GM12878 (cell line): ENCODE measurements around the gene TKFC. TPM values are rescaled to one million over a fixed set of nuclear protein-coding genes. Genes with fewer than 3 reads are reported as not detected.

ENCODE experiments used
- ATAC-seq: fragments of 200-7000 bp; cut with Tn5 transposase; 3 replicates; pipeline ENCODE4 v1.9.1; 2020; ENCODE audit warnings: mild to moderate bottlenecking, moderate library complexity
- BruUV-seq: library from RNA; stranded (reverse); fragments of 400-500 nt; replicated peaks from 2 replicates; lab custom pipeline; 2021; lab: Mats Ljungman, UMichigan
- CTCF ChIA-PET: fragments of 300-600 bp; sonication (Branson Sonifier 250); formaldehyde crosslinking; extraction: SDS; loops from one replicate; lab custom pipeline; 2021; ENCODE audit warnings: inconsistent platforms; lab: Yijun Ruan, JAX
- POLR2A ChIA-PET: fragments of 350-600 bp; formaldehyde crosslinking; extraction: SDS; loops from one replicate; lab custom pipeline; 2021; ENCODE audit warnings: inconsistent platforms; lab: Charles Lee
- RAD21 ChIA-PET: fragments of 300-600 bp; sonication (Branson Sonifier 250); formaldehyde crosslinking; loops from one replicate; lab custom pipeline; 2023; ENCODE audit warnings: antibody characterized with exemption; ENCODE audit not compliant: unreplicated experiment; lab: Charles Lee
- SMC1A ChIA-PET: fragments of 300-600 bp; sonication (Branson Sonifier 250); formaldehyde crosslinking; loops from one replicate; lab custom pipeline; 2023; ENCODE audit not compliant: unreplicated experiment, uncharacterized antibody; lab: Charles Lee
- DNase-seq: peaks from one replicate; pipeline ENCODE4 v3.0.0-alpha.2; 2011; ENCODE audit warnings: low read depth, low spot score
- FAIRE-seq: peaks from 3 replicates; lab custom pipeline; 2011; peaks lifted over from hg19 to GRCh38; lab: Jason Lieb, UNC
- H2AFZ ChIP-seq: 2 replicates; pipeline ENCODE4 v1.6.0; 2011; ENCODE audit warnings: low read depth, low read length, control low read depth; ENCODE audit not compliant: control insufficient read depth
- H3K27ac ChIP-seq: 2 replicates; pipeline ENCODE4 v1.5.1; 2011; ENCODE audit warnings: control low read depth; ENCODE audit not compliant: control insufficient read depth, insufficient read depth
- H3K27me3 ChIP-seq, 2 experiments: replicated peaks in 1 of 2; 2 replicates each; pipeline versions ENCODE4 v1.6.0 to v1.6.1; 2011; ENCODE audit warnings: low read length in 1 of 2; ENCODE audit not compliant: control insufficient read depth in 2 of 2, insufficient read depth in 2 of 2
- H3K36me3 ChIP-seq, 2 experiments: 2 replicates each; pipeline ENCODE4 v1.5.1; 2011; ENCODE audit warnings: low read length in 1 of 2; ENCODE audit not compliant: control insufficient read depth in 2 of 2, insufficient read depth in 2 of 2
- H3K4me1 ChIP-seq: 2 replicates; pipeline ENCODE4 v1.6.1; 2011; ENCODE audit warnings: mild to moderate bottlenecking, low read length, moderate library complexity, mixed read lengths; ENCODE audit not compliant: control insufficient read depth, insufficient read depth
- H3K4me2 ChIP-seq: 2 replicates; pipeline ENCODE4 v1.6.0; 2011; ENCODE audit warnings: control low read depth; ENCODE audit not compliant: control insufficient read depth, insufficient read depth
- H3K4me3 ChIP-seq: fragments of 200-600 bp; sonication (generic); 2 replicates; pipeline ENCODE4 v1.5.1; 2016
- H3K79me2 ChIP-seq: 2 replicates; pipeline ENCODE4 v1.6.0; 2011; ENCODE audit warnings: low read length; ENCODE audit not compliant: control insufficient read depth, insufficient read depth
- H3K9ac ChIP-seq: 2 replicates; pipeline ENCODE4 v1.8.0; 2011; ENCODE audit warnings: low read length, control low read depth, mixed read lengths; ENCODE audit not compliant: control insufficient read depth, insufficient read depth
- H3K9me3 ChIP-seq: replicated peaks from 3 replicates; pipeline ENCODE4 v1.5.1; 2011; ENCODE audit warnings: mild to moderate bottlenecking, low read length; ENCODE audit not compliant: control insufficient read depth, insufficient read depth
- H4K20me1 ChIP-seq: 2 replicates; pipeline ENCODE4 v1.6.0; 2011; ENCODE audit not compliant: control insufficient read depth, insufficient read depth
- BHLHE40 ChIP-seq, 2 experiments: fragments of 450-650 bp in 1 of 2; IDR thresholded peaks; 2 replicates each; pipeline ENCODE4 v1.6.1; 2011 to 2017; ENCODE audit warnings: low read depth in 2 of 2, borderline replicate concordance in 1 of 2, improper control_type of control experiment in 1 of 2, low read length in 1 of 2, mild to moderate bottlenecking in 1 of 2
- BRCA1 ChIP-seq: IDR thresholded peaks from 2 replicates; pipeline ENCODE4 v1.6.1; 2011; ENCODE audit warnings: low read depth, low read length, improper control_type of control experiment
- CHD4 ChIP-seq: fragments of 200-600 bp; sonication (generic); IDR thresholded peaks from 2 replicates; pipeline ENCODE4 v1.6.1; 2016; ENCODE audit warnings: mild to moderate bottlenecking
- MEF2B ChIP-seq: fragments of 450-650 bp; IDR thresholded peaks from 2 replicates; pipeline ENCODE4 v1.6.1; 2018; ENCODE audit warnings: mild to moderate bottlenecking, moderate library complexity; ENCODE audit not compliant: partially characterized antibody, poor library complexity, severe bottlenecking
- NBN ChIP-seq: fragments of 450-650 bp; IDR thresholded peaks from 2 replicates; pipeline ENCODE4 v1.6.1; 2016
- NFIC ChIP-seq: IDR thresholded peaks from 2 replicates; pipeline ENCODE4 v1.6.1; 2012; ENCODE audit warnings: low read depth, mild to moderate bottlenecking, inconsistent platforms, low read length, moderate library complexity
- RUNX3 ChIP-seq: IDR thresholded peaks from 2 replicates; pipeline ENCODE4 v1.6.1; 2012; ENCODE audit warnings: low read length, inconsistent platforms
- SMAD1 ChIP-seq: fragments of 450-650 bp; IDR thresholded peaks from 2 replicates; pipeline ENCODE4 v1.6.1; 2018; ENCODE audit warnings: mild to moderate bottlenecking, low read depth; ENCODE audit not compliant: partially characterized antibody
- SREBF2 ChIP-seq: IDR thresholded peaks from 2 replicates; pipeline ENCODE4 v1.6.1; 2012; ENCODE audit warnings: mild to moderate bottlenecking, low read length
- TCF7 ChIP-seq: IDR thresholded peaks from 2 replicates; pipeline ENCODE4 v1.6.1; 2014; ENCODE audit warnings: antibody characterized with exemption, borderline replicate concordance
- ZNF207 ChIP-seq: fragments of 450-650 bp; IDR thresholded peaks from 2 replicates; pipeline ENCODE4 v1.6.1; 2014; ENCODE audit warnings: antibody characterized with exemption, mild to moderate bottlenecking, borderline replicate concordance
- WGBS: methylation state at CpG from one replicate; pipeline ENCODE4 v1.1.6; 2016; ENCODE audit warnings: low lambda C conversion rate; ENCODE audit not compliant: insufficient replicate concordance, insufficient coverage; ENCODE audit errors: missing lambda C conversion rate; 5-methylcytosine and 5-hydroxymethylcytosine counted together
- in situ Hi-C: fragments of 300-500 bp; cut with MboI; formaldehyde crosslinking; loops from 9 replicates; pipeline ENCODE4 v1.14.3; 2018; ENCODE audit warnings: mixed read lengths
- intact Hi-C: fragments of 100-400 bp; cut with micrococcal nuclease; formaldehyde crosslinking; loops from one replicate; pipeline ENCODE4 v1.14.2; 2022; ENCODE audit not compliant: unreplicated experiment
- polyA plus RNA-seq, 11 experiments: library from polyadenylated mRNA; depleted of rRNA in 4 of 11; unstranded in 6 of 11; stranded (reverse) in 5 of 11; fragments of >200 nt; fragmentation: Nextera tagmentation in 4 of 11; fragmentation: Illumina TruSeq in 1 of 11; extraction: Ambion mirVana in 4 of 11; extraction: Trizol in 1 of 11; gene quantifications; 1 replicate in 1 of 11; 2 replicates in 10 of 11; pipeline versions ENCODE4 v1.2.1 to v1.2.3, GENCODE V29; 2011 to 2016; ENCODE audit warnings: inconsistent platforms in 2 of 11, missing spikeins in 2 of 11, low read depth in 1 of 11
- total RNA-seq, 4 experiments: library from RNA; depleted of rRNA in 3 of 4; stranded (reverse); fragments of >200 nt in 3 of 4; fragmentation: Illumina TruSeq in 1 of 4; extraction: Trizol in 1 of 4; gene quantifications; 2 replicates each; pipeline versions ENCODE4 v1.2.1 to v1.2.3, GENCODE V29; 2013 to 2021
- TF ChIP-seq, protein P1 (sequence below): IDR thresholded peaks from 2 replicates; pipeline ENCODE4 v1.6.1; 2011; ENCODE audit warnings: mild to moderate bottlenecking, low read depth, low read length, moderate library complexity; ENCODE audit not compliant: insufficient replicate concordance

TKFC gene
- total and polyA plus RNA-seq, 10 of the 15 experiments (the other 5 are each of a cell fraction or from before 2014, with no cell fraction given), result 2.4 to 113 (median 59.0) TPM

GRCh38 chr11:61337706-61338470 lies 4.9 kb downstream of the TKFC start:
- Histone ChIP-seq H3K79me2 (peaks cover 15% of the 10 kb centered on the region), H3K27ac (no peak overlapping the region), H3K4me2 (no peak overlapping the region), H3K4me3 (no peak overlapping the region), H3K9ac (no peak overlapping the region), H3K27me3 (no peaks in the 10 kb centered on the region), H3K4me1 (peaks cover 15% of the 10 kb centered on the region), H4K20me1 (no peaks in the 10 kb centered on the region), H3K9me3 (no peaks in the 10 kb centered on the region), H2AFZ (no peak overlapping the region), H3K36me3 (peaks cover 0 to 2% of the 10 kb centered on the region in 2 experiments; a peak in 2 of 4 replicates)
- 82% methylated on average over 14 of the region's 15 CpGs for WGBS
- FAIRE-seq (no peak), DNase-seq (no peak), ATAC-seq (no peak)
- no TSS peak for BruUV-seq
- in situ Hi-C loops (loop anchor here (5.0 kb wide), 1 partner anchor 49 kb away; no protein-coding TSS in a partner anchor), intact Hi-C loops (loop anchor here (2.0 to 10.0 kb wide), 3 partner anchors 19 to 83 kb away; partner anchors contain the start of gene TMEM216)
- ChIA-PET CTCF (interaction anchor here (2.1 to 10.2 kb wide), 6 partner anchors 10 to 97 kb away, joined by 9 to 729 read pairs (median 32); partner anchors contain the start of genes CYB561A3, TMEM138 and TMEM216), POLR2A (interaction anchor here (2.4 to 5.9 kb wide), 2 partner anchors 24 to 46 kb away, joined by 21 to 86 read pairs; partner anchors contain the start of genes CYB561A3 and TMEM138), RAD21 (interaction anchor here (1.5 to 6.5 kb wide), 3 partner anchors 21 to 98 kb away, joined by 3 to 424 read pairs (median 172); partner anchors contain the start of genes CYB561A3 and TMEM138), SMC1A (interaction anchor here (2.5 to 8.1 kb wide), 4 partner anchors 20 to 55 kb away, joined by 9 to 414 read pairs (median 162); partner anchors contain the start of genes CYB561A3, TMEM138 and TMEM216)
- no peak for TF ChIP-seq SMAD1
- TF ChIP-seq SREBF2, result no peak
- no peak for TF ChIP-seq BRCA1
- TF ChIP-seq MEF2B, result no peak
- TF ChIP-seq, protein P1, sequence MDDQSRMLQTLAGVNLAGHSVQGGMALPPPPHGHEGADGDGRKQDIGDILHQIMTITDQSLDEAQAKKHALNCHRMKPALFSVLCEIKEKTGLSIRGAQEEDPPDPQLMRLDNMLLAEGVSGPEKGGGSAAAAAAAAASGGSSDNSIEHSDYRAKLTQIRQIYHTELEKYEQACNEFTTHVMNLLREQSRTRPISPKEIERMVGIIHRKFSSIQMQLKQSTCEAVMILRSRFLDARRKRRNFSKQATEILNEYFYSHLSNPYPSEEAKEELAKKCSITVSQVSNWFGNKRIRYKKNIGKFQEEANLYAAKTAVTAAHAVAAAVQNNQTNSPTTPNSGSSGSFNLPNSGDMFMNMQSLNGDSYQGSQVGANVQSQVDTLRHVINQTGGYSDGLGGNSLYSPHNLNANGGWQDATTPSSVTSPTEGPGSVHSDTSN, result no peak
- no peak for TF ChIP-seq ZNF207
- TF ChIP-seq NFIC, result no peak
- TF ChIP-seq BHLHE40 (IDR thresholded peaks at IDR 0.05; ENCODE audit: borderline replicate concordance in 1 of 2, low read depth in 2 of 2, low read length in 1 of 2), result no peak
- no peak for TF ChIP-seq RUNX3
- no peak for TF ChIP-seq CHD4
- TF ChIP-seq TCF7, result no peak
- TF ChIP-seq NBN, result no peak
